HTR-8/SVneo (cell line): ENCODE measurements around the gene LNX1.
A peak's percentile ranks its signal among the peaks of the same experiment; 100 is the strongest.

Experiments used
- DNase-seq: peaks from one replicate; pipeline ENCODE4 v3.0.0; 2011; ENCODE audit warnings: low spot score, mixed read lengths; ENCODE audit not compliant: insufficient read length
- FAIRE-seq: peaks from 2 replicates; lab custom pipeline; 2011; peaks lifted over from hg19 to GRCh38; lab: Jason Lieb, UNC

The LNX1 gene

GRCh38 chr4:53505947-53506346 is 85.3 kb downstream of the LNX1 start:
- DNase-seq (no peak), FAIRE-seq (no peak)

DNA sequence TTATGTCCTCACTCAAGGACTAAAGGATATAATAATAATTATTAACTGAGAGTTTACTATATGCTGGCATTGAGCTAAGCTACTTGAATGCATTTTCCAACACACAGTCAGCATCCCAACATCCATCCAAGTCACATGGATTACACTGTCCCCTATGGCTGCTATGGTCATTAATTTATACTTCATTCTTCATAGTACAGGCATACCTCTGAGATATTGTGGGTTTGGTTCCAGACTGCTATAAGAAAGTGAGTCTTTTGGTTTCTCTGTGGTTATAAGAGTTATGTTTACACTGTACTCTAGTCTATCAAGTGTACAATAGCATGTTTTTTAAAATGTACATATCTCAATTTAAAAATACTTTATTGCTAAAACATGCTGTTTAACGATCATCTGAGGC is 89.2 kb downstream of the LNX1 start:
- FAIRE-seq = no peak
- DNase-seq = no peak

- DNase-seq = no peak
Observed at GRCh38 chr4:53501561-53501960, 89.7 kb downstream of the LNX1 start.

GRCh38 chr4:53500546-53500945 is 90.7 kb downstream of the LNX1 start:
- DNase-seq (no peak), FAIRE-seq (no peak)

More at GRCh38 chr4:53501561-53501960, 89.7 kb downstream of the LNX1 start:
- no peak for FAIRE-seq

DNA sequence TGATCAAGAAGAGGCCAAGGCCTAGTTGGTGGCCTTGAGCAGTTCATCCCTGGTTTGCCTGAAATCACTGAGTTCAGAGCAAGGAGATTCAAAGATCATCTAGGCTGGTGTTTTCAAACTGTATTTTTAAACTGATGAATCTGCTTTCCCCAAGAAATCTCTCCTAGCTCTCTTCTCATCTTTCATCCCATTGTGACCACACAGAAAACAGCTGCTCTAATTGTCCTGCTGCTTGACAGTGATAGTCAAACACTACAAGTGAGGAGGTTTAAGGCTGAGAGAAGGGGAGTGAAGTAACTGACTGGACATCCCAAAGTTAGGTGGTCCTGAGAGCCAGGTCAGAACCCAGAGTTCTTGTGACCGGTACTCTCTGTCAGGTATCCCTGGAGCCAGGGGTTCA is 91.5 kb downstream of the LNX1 start:
- no peak for DNase-seq
- no peak for FAIRE-seq

- no peak for FAIRE-seq
Observed at GRCh38 chr4:53498706-53499105, 92.6 kb downstream of the LNX1 start.

DNA sequence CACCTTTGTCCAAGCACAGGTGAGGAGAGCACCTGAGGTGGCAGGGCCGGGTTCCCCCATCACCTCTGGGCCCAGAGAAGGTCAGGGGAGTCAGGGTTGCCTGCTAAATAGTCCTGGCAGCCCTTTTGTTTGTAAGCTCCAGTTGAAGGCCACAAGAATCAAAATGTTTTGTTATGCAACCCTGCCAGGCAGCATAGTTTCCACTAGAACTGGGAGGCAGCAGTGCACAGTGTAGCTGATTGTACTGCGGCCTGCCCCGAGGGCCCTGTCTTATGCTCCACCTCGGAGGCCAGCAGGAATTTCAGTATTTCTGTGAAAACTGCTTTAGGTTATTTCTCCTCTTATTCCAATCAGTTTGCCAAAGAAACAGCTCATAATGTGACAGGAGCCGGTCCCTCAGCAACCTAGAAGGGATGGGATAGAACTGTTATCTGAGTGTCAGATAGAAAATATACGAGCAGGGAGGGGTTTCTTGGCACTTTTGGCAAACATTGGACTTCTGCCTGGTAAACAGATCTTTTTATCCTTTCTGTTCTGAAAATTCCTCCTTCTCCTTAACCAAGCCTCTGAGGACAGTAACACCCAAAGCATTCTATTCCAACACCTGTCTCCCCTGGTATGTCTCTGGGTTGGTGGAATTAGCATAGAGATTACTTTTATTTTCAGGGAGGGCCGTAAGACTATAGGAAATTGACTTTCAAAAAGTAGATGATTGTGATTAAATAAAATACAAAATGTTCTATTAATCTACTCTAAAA is 93.6 kb downstream of the LNX1 start:
- DNase-seq = no peak
- no peak for FAIRE-seq

More at GRCh38 chr4:53498706-53499105, 92.6 kb downstream of the LNX1 start:
- DNase-seq = no peak

GRCh38 chr4:53494851-53495250 is 96.4 kb downstream of the LNX1 start:
- DNase-seq (no peak), FAIRE-seq (no peak)

GRCh38 chr4:53490965-53491622 is 100.2 kb downstream of the LNX1 start:
- FAIRE-seq (no peak), DNase-seq (peak; percentile 26)

- FAIRE-seq (no peak), DNase-seq (no peak)
Observed at GRCh38 chr4:53490161-53490956, 100.9 kb downstream of the LNX1 start.

DNA sequence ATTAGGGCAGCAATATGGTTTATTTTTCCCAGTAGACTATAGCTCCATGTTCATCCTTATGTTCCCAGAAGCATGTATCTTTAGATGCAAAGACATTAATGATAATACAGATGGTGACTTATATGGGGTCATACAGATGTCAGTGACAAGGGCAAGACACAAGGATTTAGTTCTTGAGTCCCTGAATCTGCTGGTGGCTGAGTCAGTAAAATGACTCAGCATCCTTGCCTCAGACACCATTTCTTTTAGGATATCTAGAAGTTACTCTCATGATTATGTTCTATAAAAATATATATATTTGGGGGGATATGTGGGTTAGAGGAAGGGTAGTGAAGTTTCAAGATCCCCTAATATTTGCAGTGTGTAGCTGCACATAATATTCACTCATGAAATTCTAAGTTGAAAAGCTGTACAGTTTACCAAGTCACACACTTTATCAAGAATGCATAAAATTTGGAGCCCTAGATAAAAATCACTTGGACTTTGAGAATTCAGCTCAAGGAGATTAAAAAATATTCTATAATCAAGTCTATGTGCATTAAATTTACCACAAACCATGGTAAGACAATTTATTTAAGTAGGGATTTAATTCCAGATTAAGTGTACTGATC is 101.9 kb downstream of the LNX1 start:
- FAIRE-seq = no peak
- no peak for DNase-seq

DNA sequence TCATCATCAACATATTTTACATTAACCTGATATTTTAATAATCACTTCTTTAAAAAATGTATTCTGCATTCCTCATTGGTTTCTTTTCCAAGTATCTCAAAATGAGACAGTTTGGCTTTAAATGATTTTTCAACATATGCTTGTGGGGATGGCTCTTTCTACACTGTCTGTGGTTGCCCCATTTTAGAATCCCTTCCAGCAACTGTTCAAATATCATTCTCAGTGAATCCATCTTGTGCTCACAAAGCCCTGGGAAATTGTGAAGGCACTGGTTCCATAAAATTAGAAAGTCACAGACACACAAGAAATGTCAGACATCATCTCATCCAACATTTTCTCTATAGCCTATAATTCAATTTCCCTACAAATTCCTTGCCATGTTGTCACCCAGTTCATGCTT is 103.5 kb downstream of the LNX1 start:
- no peak for FAIRE-seq
- DNase-seq = no peak

- DNase-seq = no peak
- FAIRE-seq = no peak
Observed at GRCh38 chr4:53485658-53486040, 105.6 kb downstream of the LNX1 start.

DNA sequence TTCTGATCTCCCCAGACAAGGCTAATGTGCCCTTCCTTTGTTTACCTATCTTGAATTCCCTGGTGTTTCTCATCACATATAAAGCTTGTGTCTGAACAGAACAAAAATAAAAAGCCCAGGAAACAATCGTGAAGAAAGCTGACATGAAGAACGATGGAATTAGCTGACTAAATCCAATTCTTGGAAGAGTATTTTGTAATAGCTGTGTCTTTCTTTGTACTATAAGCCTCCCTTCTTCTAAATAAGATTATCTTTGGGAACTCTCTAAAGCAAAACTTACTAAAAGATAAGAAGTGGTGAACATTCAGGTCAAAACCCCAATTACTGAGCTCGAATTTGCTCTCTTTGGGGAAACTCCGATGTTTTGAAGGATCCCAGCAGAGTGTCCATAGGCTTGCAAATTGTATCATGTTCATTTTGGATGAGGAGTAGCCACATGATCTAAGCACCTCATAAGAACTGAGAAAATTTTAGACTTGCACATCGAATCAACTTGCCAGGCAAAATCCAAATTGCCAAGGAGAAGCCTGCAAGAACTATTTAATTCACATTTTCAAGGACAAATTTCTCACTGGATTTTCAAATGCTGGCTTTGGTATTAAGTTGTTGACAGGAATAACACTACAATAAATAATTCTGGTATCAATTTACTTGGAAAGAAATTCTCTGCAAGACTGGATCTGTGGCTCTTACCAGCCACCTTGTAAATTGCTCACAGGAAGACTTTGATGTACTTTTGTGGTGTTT is 106.2 kb downstream of the LNX1 start:
- no peak for FAIRE-seq
- no peak for DNase-seq

DNA sequence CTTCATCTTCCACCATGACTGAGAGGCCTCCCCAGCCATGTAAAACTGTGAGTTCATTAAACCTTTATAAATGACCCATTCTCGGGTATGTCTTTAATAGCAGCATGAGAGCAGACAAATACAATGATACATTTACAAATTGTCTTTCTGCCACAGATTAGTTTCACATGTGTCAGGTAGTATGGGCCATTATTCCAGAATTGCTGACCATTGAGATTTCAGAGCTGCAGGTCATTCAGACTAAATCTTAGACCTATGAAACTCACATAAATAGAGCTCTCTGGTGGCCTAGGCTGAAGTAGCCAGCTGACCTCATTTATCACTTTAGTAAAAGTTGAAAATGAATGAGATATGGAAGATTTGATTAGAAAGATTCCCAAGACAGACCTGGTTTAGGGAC is 108.0 kb downstream of the LNX1 start:
- FAIRE-seq (no peak), DNase-seq (no peak)

DNA sequence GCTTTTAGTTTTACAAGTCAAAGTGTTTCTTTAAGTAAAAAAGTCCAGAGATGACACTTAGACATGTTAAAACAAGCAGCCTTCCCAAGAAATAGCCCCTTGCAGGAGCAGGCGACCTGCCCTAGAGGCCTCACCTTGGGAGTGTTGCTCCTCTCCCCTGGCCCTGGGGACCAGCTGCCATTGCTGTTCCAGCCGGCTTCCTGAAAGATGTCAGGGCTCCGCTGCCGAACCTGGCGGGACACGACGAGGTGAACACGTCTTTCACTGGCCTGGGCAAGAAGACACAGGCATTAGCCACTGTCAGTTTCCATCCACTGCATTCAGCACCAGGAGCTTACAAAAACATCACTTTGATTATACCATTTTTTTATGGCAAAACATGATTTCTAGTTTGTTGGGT is 109.7 kb downstream of the LNX1 start:
- FAIRE-seq (no peak), DNase-seq (no peak)

- no peak for DNase-seq
- FAIRE-seq = no peak
Observed at GRCh38 chr4:53480909-53481308, 110.4 kb downstream of the LNX1 start.

- FAIRE-seq (no peak), DNase-seq (no peak)
Observed at GRCh38 chr4:53479736-53480525, 111.4 kb downstream of the LNX1 start.
